Right lobe of liver (tissue), 6 donors: ENCODE measurements around the gene LRRC15. TPM values are rescaled to one million over a fixed set of nuclear protein-coding genes. Genes with fewer than 3 reads are reported as not detected.

Source experiments
- ATAC-seq, 4 donors: fragments of 200-7000 bp; cut with Tn5 transposase; one replicate each; pipeline ENCODE4 v1.9.1; 2020; ENCODE audit warnings: mild to moderate bottlenecking in 4 of 4, moderate library complexity in 4 of 4
- DNase-seq, 3 donors: peaks; one replicate each; pipeline ENCODE4 v3.0.0-alpha.2; 2020
- H3K27ac ChIP-seq, 3 donors: fragments of 200-600 bp; one replicate each; pipeline ENCODE4 v1.8.0; 2022
- H3K27me3 ChIP-seq, 2 donors: fragments of 200-600 bp; one replicate each; pipeline ENCODE4 v1.8.0; 2022
- H3K36me3 ChIP-seq, 4 donors: fragments of 200-600 bp; sonication (generic) in 1 of 4; one replicate each; pipeline versions ENCODE4 v1.5.1 to v1.8.0; 2017 to 2022; ENCODE audit warnings: control low read depth in 1 of 4
- H3K4me1 ChIP-seq, 4 donors: fragments of 200-600 bp; sonication (generic) in 1 of 4; one replicate each; pipeline versions ENCODE4 v1.5.1 to v1.8.0; 2017 to 2022; ENCODE audit warnings: control low read depth in 1 of 4
- H3K4me3 ChIP-seq, 3 donors: fragments of 200-600 bp; one replicate each; pipeline ENCODE4 v1.8.0; 2022
- H3K9me3 ChIP-seq, 4 donors: fragments of 200-600 bp; sonication (generic) in 1 of 4; one replicate each; pipeline versions ENCODE4 v1.5.1 to v1.8.0; 2017 to 2022; ENCODE audit warnings: control low read depth in 1 of 4
- CTCF ChIP-seq, 4 donors: fragments of 200-600 bp in 3 of 4; fragments of 450-650 bp in 1 of 4; IDR thresholded peaks; one replicate each; pipeline versions ENCODE4 v1.5.1 to v1.8.0; 2016 to 2022; ENCODE audit warnings: antibody characterized with exemption in 4 of 4, mild to moderate bottlenecking in 2 of 4
- POLR2A ChIP-seq: fragments of 450-650 bp; IDR thresholded peaks from one replicate; pipeline ENCODE4 v1.6.1; 2017; ENCODE audit warnings: antibody characterized with exemption, mild to moderate bottlenecking
- WGBS: methylation state at CpG from one replicate; pipeline ENCODE4 v1.1.6; 2018; ENCODE audit warnings: low coverage, low lambda C conversion rate; ENCODE audit not compliant: insufficient coverage; ENCODE audit errors: missing lambda C conversion rate; 5-methylcytosine and 5-hydroxymethylcytosine counted together
- intact Hi-C, 2 donors: fragments of 100-400 bp; cut with DNase I; formaldehyde crosslinking; loops; one replicate each; pipeline versions ENCODE4 v1.11.2 to v1.14.1; 2022
- total RNA-seq, 6 experiments: library from RNA; depleted of rRNA in 2 of 6; stranded (reverse); fragments of >200 nt in 2 of 6; fragmentation: NEBNext Ultra II Directional in 3 of 6; extraction: Animal tissue kit (Norgen Biotek cat#: 25700) in 3 of 6; gene quantifications; one replicate each; pipeline versions ENCODE4 v1.1.0 to v1.2.4, GENCODE V29; 2016 to 2023
- donor health status: DM: no; HTN: yes; CAD: no.
- donor health status: DM: no; HTN: no; CAD: no.
- donor health status: DM: no; HTN: no; CAD: no.
- donor health status: DM: no; HTN: yes; CAD: no.
- donor health status: DM: no; HTN: yes; CAD: no.

Gene LRRC15
- total RNA-seq, 6 experiments from 2014 or later: 0.07 to 0.37 (median 0.09) TPM; not detected in 1

GRCh38 chr3:194365978-194366490 is 3.5 kb downstream of the LRRC15 start:
- DNase-seq: no peak
- TF ChIP-seq POLR2A: no peak
- no peak for TF ChIP-seq CTCF (IDR thresholded peaks at IDR 0.05)
- H3K27me3 ChIP-seq: no peaks in the 10 kb centered on the region
- no peak overlapping the region for H3K27ac ChIP-seq
- ATAC-seq: no peak
- WGBS: 54% methylated on average over 6 of the region's 12 CpGs
- intact Hi-C loops: no loop called here
- no peaks in the 10 kb centered on the region for H3K36me3 ChIP-seq
- H3K4me1 ChIP-seq: peaks cover 0 to 9% (median 0%) of the 10 kb centered on the region in 4 donors
- H3K4me3 ChIP-seq: no peak overlapping the region
- no peaks in the 10 kb centered on the region for H3K9me3 ChIP-seq

GRCh38 chr3:194365526-194365925 is 4.0 kb downstream of the LRRC15 start:
- Histone ChIP-seq H3K36me3 (no peaks in the 10 kb centered on the region), H3K4me1 (peaks cover 0 to 9% (median 0%) of the 10 kb centered on the region in 4 donors), H3K9me3 (no peaks in the 10 kb centered on the region), H3K27ac (no peak overlapping the region), H3K27me3 (no peaks in the 10 kb centered on the region), H3K4me3 (no peak overlapping the region)
- no peak for ATAC-seq
- no peak for DNase-seq
- no peak for TF ChIP-seq POLR2A
- no peak for TF ChIP-seq CTCF (IDR thresholded peaks at IDR 0.05)
- intact Hi-C loops: no loop called here
- no CpG with 5 or more reads among the region's 6 CpGs for WGBS

- H3K27me3 ChIP-seq: no peaks in the 10 kb centered on the region
- ATAC-seq (peak; percentile 23 to 75 (median 39)), DNase-seq (no peak)
- peaks cover 0 to 9% (median 0%) of the 10 kb centered on the region in 4 donors for H3K4me1 ChIP-seq
- H3K27ac ChIP-seq: no peak overlapping the region
- intact Hi-C loops: no loop called here
- TF ChIP-seq CTCF (IDR thresholded peaks at IDR 0.05): no peak
- no peak for TF ChIP-seq POLR2A
- H3K9me3 ChIP-seq: no peaks in the 10 kb centered on the region
- no peaks in the 10 kb centered on the region for H3K36me3 ChIP-seq
- 57% methylated on average over 6 of the region's 20 CpGs for WGBS
- no peak overlapping the region for H3K4me3 ChIP-seq
Measured at GRCh38 chr3:194364652-194365434, 4.7 kb downstream of the LRRC15 start.

- DNase-seq (no peak), ATAC-seq (peak in 2 of 4 donors; percentile 27 to 50)
- Histone ChIP-seq H3K36me3 (no peaks in the 10 kb centered on the region), H3K27ac (no peak overlapping the region), H3K9me3 (no peaks in the 10 kb centered on the region), H3K27me3 (no peaks in the 10 kb centered on the region), H3K4me3 (no peak overlapping the region), H3K4me1 (peaks cover 0 to 9% (median 0%) of the 10 kb centered on the region in 4 donors)
- WGBS: no CpG with 5 or more reads among the region's 3 CpGs
- TF ChIP-seq CTCF (IDR thresholded peaks at IDR 0.05) (no peak), POLR2A (no peak)
- intact Hi-C loops: no loop called here
Measured at GRCh38 chr3:194364314-194364651, 5.3 kb downstream of the LRRC15 start.
